ENCODE results near the gene NAT9. TPM values are rescaled to one million over a fixed set of nuclear protein-coding genes. Genes with fewer than 3 reads are reported as not detected.

The NAT9 gene
- total RNA-seq, 1 donor from 2014 or later = 67.8 TPM

DNA sequence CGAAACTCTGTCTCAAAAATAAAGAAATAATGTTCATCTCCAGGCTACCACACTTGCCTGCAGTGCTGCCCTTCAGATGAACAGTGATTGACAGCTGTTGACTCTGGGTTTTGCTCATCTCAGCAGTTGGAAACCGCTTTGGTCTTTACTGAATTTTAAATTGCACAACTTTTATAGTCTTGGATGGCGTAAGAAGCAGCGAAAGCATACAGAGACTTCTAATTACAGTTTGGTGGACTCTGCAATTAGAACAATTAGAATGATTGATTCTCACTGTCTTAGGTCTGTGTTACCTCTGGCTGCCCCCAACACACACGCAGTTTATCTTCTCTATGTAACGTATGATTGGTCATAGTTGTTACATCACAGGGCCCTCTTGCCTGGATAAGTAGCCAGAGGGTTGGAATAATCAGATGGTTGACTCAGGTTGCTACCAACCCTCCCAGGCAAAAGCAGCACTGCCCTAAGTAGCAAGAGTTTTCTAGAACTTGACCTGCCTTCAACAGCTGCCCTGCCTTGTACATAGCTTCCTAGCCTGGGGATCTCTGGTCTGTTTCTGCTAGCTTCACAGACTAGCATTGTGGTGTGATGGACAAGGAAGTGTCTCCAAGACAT is 1.9 kb upstream of the NAT9 start:
- H3K36me3 Mint-ChIP-seq (ENCODE audit: unreplicated experiment) = no peaks in the 10 kb centered on the region
- H3K4me1 Mint-ChIP-seq (ENCODE audit: low read depth, unreplicated experiment) = peaks cover 23% of the 10 kb centered on the region
- H3K27ac Mint-ChIP-seq (ENCODE audit: unreplicated experiment) = peak overlapping the region; percentile 43
- TF ChIP-seq, protein P1, sequence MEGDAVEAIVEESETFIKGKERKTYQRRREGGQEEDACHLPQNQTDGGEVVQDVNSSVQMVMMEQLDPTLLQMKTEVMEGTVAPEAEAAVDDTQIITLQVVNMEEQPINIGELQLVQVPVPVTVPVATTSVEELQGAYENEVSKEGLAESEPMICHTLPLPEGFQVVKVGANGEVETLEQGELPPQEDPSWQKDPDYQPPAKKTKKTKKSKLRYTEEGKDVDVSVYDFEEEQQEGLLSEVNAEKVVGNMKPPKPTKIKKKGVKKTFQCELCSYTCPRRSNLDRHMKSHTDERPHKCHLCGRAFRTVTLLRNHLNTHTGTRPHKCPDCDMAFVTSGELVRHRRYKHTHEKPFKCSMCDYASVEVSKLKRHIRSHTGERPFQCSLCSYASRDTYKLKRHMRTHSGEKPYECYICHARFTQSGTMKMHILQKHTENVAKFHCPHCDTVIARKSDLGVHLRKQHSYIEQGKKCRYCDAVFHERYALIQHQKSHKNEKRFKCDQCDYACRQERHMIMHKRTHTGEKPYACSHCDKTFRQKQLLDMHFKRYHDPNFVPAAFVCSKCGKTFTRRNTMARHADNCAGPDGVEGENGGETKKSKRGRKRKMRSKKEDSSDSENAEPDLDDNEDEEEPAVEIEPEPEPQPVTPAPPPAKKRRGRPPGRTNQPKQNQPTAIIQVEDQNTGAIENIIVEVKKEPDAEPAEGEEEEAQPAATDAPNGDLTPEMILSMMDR (IDR thresholded peaks at IDR 0.05; ENCODE audit: partially characterized antibody, unreplicated experiment) = no peak
- peak overlapping the region; percentile 52 for H3K4me3 Mint-ChIP-seq (ENCODE audit: unreplicated experiment)
- peaks cover 2% of the 10 kb centered on the region for H3K9me3 Mint-ChIP-seq (ENCODE audit: unreplicated experiment)
- peaks cover 4% of the 10 kb centered on the region for H3K27me3 Mint-ChIP-seq (ENCODE audit: unreplicated experiment)
- no peak for DNase-seq

DNA sequence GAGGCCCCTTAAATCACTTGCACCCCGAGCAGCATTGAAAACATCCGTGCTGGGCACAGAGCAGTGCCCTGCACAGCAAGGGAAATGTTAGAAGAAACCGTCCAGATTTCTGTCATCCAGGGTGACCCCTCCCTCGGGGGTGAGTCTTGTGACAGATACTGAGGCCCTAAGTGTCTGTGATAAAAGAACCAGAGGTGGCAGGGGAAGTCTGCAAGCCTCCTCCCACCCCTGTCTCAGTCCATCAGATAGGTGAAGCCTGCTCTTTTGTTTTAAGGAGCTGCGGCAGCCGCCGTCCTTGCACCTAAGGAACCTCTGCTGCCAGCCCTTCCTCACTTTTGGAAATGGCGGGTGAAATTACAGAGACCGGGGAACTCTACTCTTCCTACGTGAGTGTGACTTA is 845 bp upstream of the NAT9 start:
- TF ChIP-seq, protein P1 (IDR thresholded peaks at IDR 0.05; ENCODE audit: partially characterized antibody, unreplicated experiment) = no peak
- Mint-ChIP-seq H3K27ac (ENCODE audit: unreplicated experiment) (peak overlapping the region; percentile 88), H3K4me1 (ENCODE audit: low read depth, unreplicated experiment) (peaks cover 23% of the 10 kb centered on the region), H3K36me3 (ENCODE audit: unreplicated experiment) (no peaks in the 10 kb centered on the region), H3K9me3 (ENCODE audit: unreplicated experiment) (peaks cover 2% of the 10 kb centered on the region), H3K27me3 (ENCODE audit: unreplicated experiment) (peaks cover 4% of the 10 kb centered on the region), H3K4me3 (ENCODE audit: unreplicated experiment) (peak overlapping the region; percentile 90)
- no peak for DNase-seq

DNA sequence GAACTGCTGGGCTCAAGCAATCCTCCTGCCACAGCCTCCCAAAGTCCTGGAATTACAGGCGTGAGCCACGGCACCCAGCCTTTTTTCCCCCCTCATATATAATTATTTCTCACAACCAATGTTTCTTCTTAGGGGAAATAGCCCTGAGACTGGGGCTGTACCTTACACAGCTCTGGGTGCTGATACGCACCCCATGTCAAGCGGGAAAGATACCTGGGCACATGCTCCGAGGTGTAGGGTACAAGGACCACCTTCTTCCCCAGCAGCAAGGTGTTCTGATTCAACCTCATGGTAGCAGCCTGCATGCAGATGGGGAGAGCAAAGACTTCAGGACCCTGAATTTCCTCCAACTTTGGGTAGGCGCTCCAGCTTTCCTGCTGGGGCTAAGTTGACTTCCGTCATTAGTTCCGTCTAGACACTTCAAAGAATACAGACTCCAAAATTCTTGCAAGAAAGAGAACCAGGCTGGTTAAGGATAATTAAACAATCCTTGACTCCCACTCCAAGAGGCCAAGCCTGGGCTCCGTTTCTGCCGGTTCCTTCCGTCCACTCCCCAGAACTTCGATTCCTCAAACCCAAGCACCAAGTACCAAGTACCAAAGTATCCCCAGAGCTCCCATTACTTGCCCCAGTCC is 619 bp downstream of the NAT9 start:
- Mint-ChIP-seq H3K4me1 (ENCODE audit: low read depth, unreplicated experiment) (peaks cover 21% of the 10 kb centered on the region), H3K27ac (ENCODE audit: unreplicated experiment) (peak overlapping the region; percentile 49), H3K27me3 (ENCODE audit: unreplicated experiment) (peaks cover 4% of the 10 kb centered on the region), H3K4me3 (ENCODE audit: unreplicated experiment) (peak overlapping the region; percentile 90), H3K9me3 (ENCODE audit: unreplicated experiment) (peaks cover 2% of the 10 kb centered on the region), H3K36me3 (ENCODE audit: unreplicated experiment) (no peaks in the 10 kb centered on the region)
- no peak for DNase-seq
- TF ChIP-seq, protein P1 (IDR thresholded peaks at IDR 0.05; ENCODE audit: partially characterized antibody, unreplicated experiment) = no peak

DNA sequence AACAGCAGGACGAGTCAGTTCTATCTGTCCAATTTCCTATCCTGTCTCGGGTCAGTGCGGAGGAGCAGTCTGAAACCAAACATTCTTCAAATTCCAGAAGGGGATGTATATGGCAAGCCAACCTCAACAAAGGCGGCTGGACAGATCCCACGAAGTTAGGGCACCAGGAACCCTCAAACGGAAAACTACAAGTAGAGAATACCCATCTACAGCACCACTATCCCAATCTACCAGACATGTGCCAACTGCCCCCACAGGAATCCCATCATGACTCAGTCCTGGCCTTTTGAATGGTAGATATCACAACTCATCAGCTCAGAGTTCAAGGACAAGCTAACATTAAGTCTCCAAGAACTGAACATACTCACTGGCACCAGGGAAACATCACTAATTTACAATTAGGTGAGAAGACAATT is 2.3 kb downstream of the NAT9 start:
- peaks cover 3% of the 10 kb centered on the region for H3K9me3 Mint-ChIP-seq (ENCODE audit: unreplicated experiment)
- H3K36me3 Mint-ChIP-seq (ENCODE audit: unreplicated experiment) = no peaks in the 10 kb centered on the region
- H3K4me3 Mint-ChIP-seq (ENCODE audit: unreplicated experiment) = peak overlapping the region; percentile 40
- H3K4me1 Mint-ChIP-seq (ENCODE audit: low read depth, unreplicated experiment) = peaks cover 9% of the 10 kb centered on the region
- no peak overlapping the region for H3K27ac Mint-ChIP-seq (ENCODE audit: unreplicated experiment)
- DNase-seq = no peak
- TF ChIP-seq, protein P1 (IDR thresholded peaks at IDR 0.05; ENCODE audit: partially characterized antibody, unreplicated experiment) = no peak
- peaks cover 5% of the 10 kb centered on the region for H3K27me3 Mint-ChIP-seq (ENCODE audit: unreplicated experiment)

DNA sequence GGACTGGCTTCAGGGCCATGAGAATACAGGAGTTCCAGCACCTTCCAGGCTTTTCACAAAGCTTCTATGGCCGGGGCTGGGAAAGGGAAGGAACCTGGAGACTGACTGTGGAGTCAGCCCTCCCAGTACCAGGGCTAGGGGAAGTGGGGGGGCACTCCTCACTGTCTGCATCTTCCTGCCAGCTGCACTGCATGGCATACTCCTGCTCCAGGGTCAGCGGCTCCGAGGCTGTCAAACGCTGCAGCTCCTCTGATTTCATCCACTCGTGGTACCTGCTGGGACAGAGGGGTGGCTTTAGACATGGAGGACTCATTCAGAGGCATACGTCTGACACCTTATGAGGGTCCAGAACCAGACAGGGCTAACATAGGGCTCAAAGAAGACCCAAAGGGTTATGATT is 2.7 kb downstream of the NAT9 start:
- Mint-ChIP-seq H3K27ac (ENCODE audit: unreplicated experiment) (no peak overlapping the region), H3K36me3 (ENCODE audit: unreplicated experiment) (no peaks in the 10 kb centered on the region), H3K9me3 (ENCODE audit: unreplicated experiment) (peaks cover 4% of the 10 kb centered on the region), H3K4me3 (ENCODE audit: unreplicated experiment) (no peak overlapping the region), H3K27me3 (ENCODE audit: unreplicated experiment) (peaks cover 9% of the 10 kb centered on the region), H3K4me1 (ENCODE audit: low read depth, unreplicated experiment) (peaks cover 9% of the 10 kb centered on the region)
- TF ChIP-seq, protein P1 (IDR thresholded peaks at IDR 0.05; ENCODE audit: partially characterized antibody, unreplicated experiment) = no peak
- no peak for DNase-seq

Measured in glutamatergic neuron (in vitro differentiated cells).